ENCODE results near the gene PRELP. TPM values are rescaled to one million over a fixed set of nuclear protein-coding genes. Genes with fewer than 3 reads are reported as not detected.

Gene PRELP
- total RNA-seq, 1 donor, result 1.4 TPM

GRCh38 chr1:203453616-203454015 is 22.0 kb upstream of the PRELP start:
- no peak for DNase-seq (ENCODE audit: low read depth)
- TF ChIP-seq, protein P1, sequence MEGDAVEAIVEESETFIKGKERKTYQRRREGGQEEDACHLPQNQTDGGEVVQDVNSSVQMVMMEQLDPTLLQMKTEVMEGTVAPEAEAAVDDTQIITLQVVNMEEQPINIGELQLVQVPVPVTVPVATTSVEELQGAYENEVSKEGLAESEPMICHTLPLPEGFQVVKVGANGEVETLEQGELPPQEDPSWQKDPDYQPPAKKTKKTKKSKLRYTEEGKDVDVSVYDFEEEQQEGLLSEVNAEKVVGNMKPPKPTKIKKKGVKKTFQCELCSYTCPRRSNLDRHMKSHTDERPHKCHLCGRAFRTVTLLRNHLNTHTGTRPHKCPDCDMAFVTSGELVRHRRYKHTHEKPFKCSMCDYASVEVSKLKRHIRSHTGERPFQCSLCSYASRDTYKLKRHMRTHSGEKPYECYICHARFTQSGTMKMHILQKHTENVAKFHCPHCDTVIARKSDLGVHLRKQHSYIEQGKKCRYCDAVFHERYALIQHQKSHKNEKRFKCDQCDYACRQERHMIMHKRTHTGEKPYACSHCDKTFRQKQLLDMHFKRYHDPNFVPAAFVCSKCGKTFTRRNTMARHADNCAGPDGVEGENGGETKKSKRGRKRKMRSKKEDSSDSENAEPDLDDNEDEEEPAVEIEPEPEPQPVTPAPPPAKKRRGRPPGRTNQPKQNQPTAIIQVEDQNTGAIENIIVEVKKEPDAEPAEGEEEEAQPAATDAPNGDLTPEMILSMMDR (IDR thresholded peaks at IDR 0.05; ENCODE audit: insufficient read depth, low read length), result no peak
- no peak overlapping the region for H3K4me3 ChIP-seq (ENCODE audit: low read depth, low read length)

- no peak overlapping the region for H3K4me3 ChIP-seq (ENCODE audit: low read depth, low read length)
- TF ChIP-seq, protein P1 (IDR thresholded peaks at IDR 0.05; ENCODE audit: insufficient read depth, low read length), result no peak
- DNase-seq (ENCODE audit: low read depth), result no peak
These were observed 20.6 kb upstream of the PRELP start for GRCh38 chr1:203454986-203455471.

DNA sequence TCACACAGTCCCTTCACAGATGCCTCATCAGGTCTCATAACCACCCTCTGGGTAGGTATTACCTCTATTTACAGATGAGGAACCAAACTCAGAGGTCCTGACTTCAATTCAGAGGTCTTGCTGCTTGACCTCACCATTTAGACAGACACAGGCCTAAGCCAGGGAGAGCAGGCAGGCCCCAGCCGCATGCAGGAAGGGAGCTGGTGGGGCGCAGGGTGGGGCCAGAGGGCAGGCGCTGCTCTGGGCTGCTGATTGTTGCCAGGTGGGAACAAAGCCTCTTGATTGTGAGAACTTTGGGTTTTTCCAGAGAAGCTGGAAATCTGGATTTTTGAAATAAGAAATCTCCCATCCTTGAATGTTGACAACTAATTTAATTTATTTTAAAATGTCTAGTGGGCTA is 19.9 kb upstream of the PRELP start:
- H3K4me3 ChIP-seq (ENCODE audit: low read depth, low read length), result no peak overlapping the region
- TF ChIP-seq, protein P1 (IDR thresholded peaks at IDR 0.05; ENCODE audit: insufficient read depth, low read length), result no peak
- no peak for DNase-seq (ENCODE audit: low read depth)

DNA sequence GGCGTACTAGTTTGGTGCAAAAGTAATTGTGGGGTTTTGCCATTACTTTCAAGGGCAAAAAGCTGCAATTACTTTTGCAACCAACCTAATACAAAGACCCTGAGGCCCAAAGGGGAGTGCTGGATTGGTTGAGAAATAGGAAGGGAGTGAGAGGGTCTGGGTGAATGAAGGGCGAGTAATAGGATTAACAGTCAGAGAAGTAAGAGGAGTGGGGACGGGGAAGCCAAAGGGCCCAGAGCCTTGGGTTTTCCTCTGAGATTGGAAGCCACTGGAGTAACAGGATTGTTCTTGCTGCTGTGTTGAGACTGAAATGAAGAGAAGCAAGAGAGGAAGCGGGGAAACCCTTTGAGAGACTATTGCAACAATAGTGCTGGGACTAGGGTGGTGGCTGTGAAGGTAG is 19.0 kb upstream of the PRELP start:
- no peak overlapping the region for H3K4me3 ChIP-seq (ENCODE audit: low read depth, low read length)
- DNase-seq (ENCODE audit: low read depth), result no peak
- TF ChIP-seq, protein P1 (IDR thresholded peaks at IDR 0.05; ENCODE audit: insufficient read depth, low read length), result no peak

- DNase-seq (ENCODE audit: low read depth), result no peak
- H3K4me3 ChIP-seq (ENCODE audit: low read depth, low read length), result no peak overlapping the region
- TF ChIP-seq, protein P1 (IDR thresholded peaks at IDR 0.05; ENCODE audit: insufficient read depth, low read length), result no peak
These were observed 17.5 kb upstream of the PRELP start for GRCh38 chr1:203458078-203458477.

DNA sequence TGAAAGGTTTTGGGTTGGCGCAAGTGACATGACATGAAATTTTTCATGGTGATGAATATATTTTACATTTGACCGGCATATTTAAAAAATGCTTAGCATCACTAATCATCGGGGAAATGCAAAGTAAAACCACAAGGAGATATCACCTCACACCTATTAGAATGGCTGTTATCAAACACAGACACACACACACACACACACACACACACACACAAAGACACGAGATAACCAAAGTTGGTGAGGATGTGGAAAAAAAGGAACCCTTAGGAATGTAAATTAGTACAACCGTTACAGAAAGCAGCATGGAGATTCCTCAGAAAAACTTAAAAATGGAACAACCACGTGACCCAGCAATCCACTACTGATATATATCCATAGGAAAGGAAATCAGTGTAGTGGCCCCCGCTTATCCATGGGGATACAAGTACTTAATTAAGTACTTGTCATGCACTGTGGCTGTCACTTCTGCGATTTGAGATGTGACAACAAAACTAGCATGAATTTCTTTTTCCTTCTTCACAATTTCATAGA is 15.9 kb upstream of the PRELP start:
- TF ChIP-seq, protein P1 (IDR thresholded peaks at IDR 0.05; ENCODE audit: insufficient read depth, low read length), result no peak
- H3K4me3 ChIP-seq (ENCODE audit: low read depth, low read length), result no peak overlapping the region
- DNase-seq (ENCODE audit: low read depth), result no peak

DNA sequence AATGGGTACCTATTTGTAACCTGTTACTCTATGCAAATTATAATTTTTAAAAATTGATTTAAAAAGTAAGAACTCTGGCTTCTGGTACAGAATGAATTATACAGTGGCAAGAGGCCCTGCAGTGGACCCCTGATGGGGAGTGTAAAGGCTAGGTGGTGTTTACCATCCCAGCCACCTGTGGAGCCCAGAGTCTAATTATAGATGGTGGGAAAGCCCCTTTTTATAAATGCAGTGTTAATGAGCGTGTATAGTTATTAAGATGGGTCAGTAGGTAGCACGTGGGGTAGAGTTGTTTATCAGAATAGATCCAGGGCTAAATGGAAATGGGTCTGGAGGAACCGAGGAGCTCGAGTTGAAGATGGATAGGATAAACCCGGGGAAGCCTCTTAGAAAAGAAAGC is 13.9 kb upstream of the PRELP start:
- no peak for DNase-seq (ENCODE audit: low read depth)
- TF ChIP-seq, protein P1 (IDR thresholded peaks at IDR 0.05; ENCODE audit: insufficient read depth, low read length), result no peak

More for the DNA sequence above, 13.9 kb upstream of the PRELP start:
- no peak overlapping the region for H3K4me3 ChIP-seq (ENCODE audit: low read depth, low read length)

Measured in fibroblast of the aortic adventitia (primary cell).